ENCODE results near the gene CAPZB.

DNA sequence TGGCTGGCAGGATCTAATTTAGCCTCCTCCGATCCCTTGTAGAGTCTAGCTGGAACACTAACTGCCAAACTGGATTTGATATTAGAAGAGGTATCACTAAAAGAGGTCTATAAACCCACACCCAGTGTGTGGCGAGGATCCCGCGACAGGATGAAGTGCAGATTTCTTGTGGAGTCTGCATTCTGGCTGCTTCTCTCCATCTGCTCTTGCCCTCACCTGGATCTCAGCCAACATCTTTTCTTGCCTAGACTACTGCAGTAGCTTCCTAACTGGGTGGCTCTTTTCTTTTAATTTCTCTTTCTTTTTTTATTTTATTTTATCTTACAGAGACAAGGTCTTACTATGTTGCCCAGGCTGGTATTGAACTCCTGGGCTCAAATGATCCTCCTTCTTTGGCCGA lies 48.9 kb upstream of the CAPZB start:
- TF ChIP-seq, protein P1, sequence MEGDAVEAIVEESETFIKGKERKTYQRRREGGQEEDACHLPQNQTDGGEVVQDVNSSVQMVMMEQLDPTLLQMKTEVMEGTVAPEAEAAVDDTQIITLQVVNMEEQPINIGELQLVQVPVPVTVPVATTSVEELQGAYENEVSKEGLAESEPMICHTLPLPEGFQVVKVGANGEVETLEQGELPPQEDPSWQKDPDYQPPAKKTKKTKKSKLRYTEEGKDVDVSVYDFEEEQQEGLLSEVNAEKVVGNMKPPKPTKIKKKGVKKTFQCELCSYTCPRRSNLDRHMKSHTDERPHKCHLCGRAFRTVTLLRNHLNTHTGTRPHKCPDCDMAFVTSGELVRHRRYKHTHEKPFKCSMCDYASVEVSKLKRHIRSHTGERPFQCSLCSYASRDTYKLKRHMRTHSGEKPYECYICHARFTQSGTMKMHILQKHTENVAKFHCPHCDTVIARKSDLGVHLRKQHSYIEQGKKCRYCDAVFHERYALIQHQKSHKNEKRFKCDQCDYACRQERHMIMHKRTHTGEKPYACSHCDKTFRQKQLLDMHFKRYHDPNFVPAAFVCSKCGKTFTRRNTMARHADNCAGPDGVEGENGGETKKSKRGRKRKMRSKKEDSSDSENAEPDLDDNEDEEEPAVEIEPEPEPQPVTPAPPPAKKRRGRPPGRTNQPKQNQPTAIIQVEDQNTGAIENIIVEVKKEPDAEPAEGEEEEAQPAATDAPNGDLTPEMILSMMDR (IDR thresholded peaks at IDR 0.05), result no peak
- no peak for TF ChIP-seq POLR2A (IDR thresholded peaks at IDR 0.05)
